HUES6 (cell line): ENCODE data around the gene HIVEP3.

Source experiments
- H3K27ac ChIP-seq: 2 replicates; pipeline ENCODE4 v1.7.0; 2013; ENCODE audit warnings: low read depth, mild to moderate bottlenecking, low read length, inconsistent platforms
- H3K27me3 ChIP-seq: 2 replicates; pipeline ENCODE4 v1.6.1; 2013; ENCODE audit warnings: low read length; ENCODE audit not compliant: control insufficient read depth, insufficient read depth
- H3K36me3 ChIP-seq: 2 replicates; pipeline ENCODE4 v1.6.1; 2013; ENCODE audit warnings: low read length; ENCODE audit not compliant: control insufficient read depth, insufficient read depth
- H3K4me1 ChIP-seq: 2 replicates; pipeline ENCODE4 v1.6.1; 2013; ENCODE audit warnings: low read length; ENCODE audit not compliant: control insufficient read depth, insufficient read depth
- H3K4me3 ChIP-seq: 2 replicates; pipeline ENCODE4 v1.5.1; 2013; ENCODE audit warnings: low read depth, low read length
- H3K9ac ChIP-seq: one replicate; pipeline ENCODE4 v1.6.1; 2013; ENCODE audit warnings: mild to moderate bottlenecking, low read length
- H3K9me3 ChIP-seq: 2 replicates; pipeline ENCODE4 v1.6.1; 2013; ENCODE audit warnings: low read depth, low read length; ENCODE audit not compliant: control insufficient read depth, insufficient read depth

The HIVEP3 gene

GRCh38 chr1:41874151-41874719 is 44.5 kb downstream of the HIVEP3 start:
- H3K9me3 ChIP-seq, result no peaks in the 10 kb centered on the region
- H3K4me1 ChIP-seq, result peaks cover 42% of the 10 kb centered on the region
- no peaks in the 10 kb centered on the region for H3K36me3 ChIP-seq
- no peak overlapping the region for H3K27ac ChIP-seq
- H3K9ac ChIP-seq, result no peak overlapping the region
- H3K27me3 ChIP-seq, result no peaks in the 10 kb centered on the region
- no peak overlapping the region for H3K4me3 ChIP-seq

- Histone ChIP-seq H3K27me3 (no peaks in the 10 kb centered on the region), H3K4me3 (no peak overlapping the region), H3K4me1 (peaks cover 39% of the 10 kb centered on the region), H3K36me3 (no peaks in the 10 kb centered on the region), H3K27ac (no peak overlapping the region), H3K9me3 (no peaks in the 10 kb centered on the region), H3K9ac (no peak overlapping the region)
Observed at GRCh38 chr1:41872074-41872473, 46.6 kb downstream of the HIVEP3 start.

- H3K4me1 ChIP-seq, result peaks cover 35% of the 10 kb centered on the region
- no peak overlapping the region for H3K4me3 ChIP-seq
- no peaks in the 10 kb centered on the region for H3K9me3 ChIP-seq
- no peaks in the 10 kb centered on the region for H3K36me3 ChIP-seq
- H3K9ac ChIP-seq, result no peak overlapping the region
- H3K27ac ChIP-seq, result no peak overlapping the region
- no peaks in the 10 kb centered on the region for H3K27me3 ChIP-seq
Observed at GRCh38 chr1:41870076-41870562, 48.6 kb downstream of the HIVEP3 start.

GRCh38 chr1:41868241-41868998 is 50.3 kb downstream of the HIVEP3 start:
- H3K4me1 ChIP-seq, result peaks cover 18% of the 10 kb centered on the region
- H3K27ac ChIP-seq, result no peak overlapping the region
- no peaks in the 10 kb centered on the region for H3K27me3 ChIP-seq
- H3K9ac ChIP-seq, result no peak overlapping the region
- no peaks in the 10 kb centered on the region for H3K9me3 ChIP-seq
- no peaks in the 10 kb centered on the region for H3K36me3 ChIP-seq
- no peak overlapping the region for H3K4me3 ChIP-seq

- Histone ChIP-seq H3K36me3 (no peaks in the 10 kb centered on the region), H3K9ac (no peak overlapping the region), H3K27ac (no peak overlapping the region), H3K4me3 (no peak overlapping the region), H3K9me3 (no peaks in the 10 kb centered on the region), H3K27me3 (no peaks in the 10 kb centered on the region), H3K4me1 (peaks cover 30% of the 10 kb centered on the region)
Observed at GRCh38 chr1:41866285-41866684, 52.4 kb downstream of the HIVEP3 start.

GRCh38 chr1:41864471-41865040 is 54.2 kb downstream of the HIVEP3 start:
- H3K4me3 ChIP-seq, result no peak overlapping the region
- no peaks in the 10 kb centered on the region for H3K36me3 ChIP-seq
- H3K9ac ChIP-seq, result no peak overlapping the region
- peaks cover 30% of the 10 kb centered on the region for H3K4me1 ChIP-seq
- H3K27ac ChIP-seq, result no peak overlapping the region
- no peaks in the 10 kb centered on the region for H3K9me3 ChIP-seq
- no peaks in the 10 kb centered on the region for H3K27me3 ChIP-seq

- Histone ChIP-seq H3K36me3 (no peaks in the 10 kb centered on the region), H3K27ac (no peak overlapping the region), H3K4me3 (no peak overlapping the region), H3K4me1 (peaks cover 26% of the 10 kb centered on the region), H3K9me3 (no peaks in the 10 kb centered on the region), H3K9ac (no peak overlapping the region), H3K27me3 (no peaks in the 10 kb centered on the region)
Observed at GRCh38 chr1:41863718-41864117, 55.0 kb downstream of the HIVEP3 start.

- Histone ChIP-seq H3K9ac (no peak overlapping the region), H3K36me3 (no peaks in the 10 kb centered on the region), H3K4me1 (peaks cover 26% of the 10 kb centered on the region), H3K9me3 (no peaks in the 10 kb centered on the region), H3K27me3 (no peaks in the 10 kb centered on the region), H3K4me3 (no peak overlapping the region), H3K27ac (no peak overlapping the region)
Observed at GRCh38 chr1:41862384-41863221, 56.1 kb downstream of the HIVEP3 start.

GRCh38 chr1:41861535-41862383 is 57.0 kb downstream of the HIVEP3 start:
- Histone ChIP-seq H3K27ac (no peak overlapping the region), H3K9me3 (no peaks in the 10 kb centered on the region), H3K27me3 (no peaks in the 10 kb centered on the region), H3K9ac (no peak overlapping the region), H3K36me3 (no peaks in the 10 kb centered on the region), H3K4me1 (peaks cover 26% of the 10 kb centered on the region), H3K4me3 (no peak overlapping the region)

- Histone ChIP-seq H3K9ac (no peak overlapping the region), H3K9me3 (no peaks in the 10 kb centered on the region), H3K27me3 (no peaks in the 10 kb centered on the region), H3K4me1 (peaks cover 26% of the 10 kb centered on the region), H3K36me3 (no peaks in the 10 kb centered on the region), H3K4me3 (no peak overlapping the region), H3K27ac (no peak overlapping the region)
Observed at GRCh38 chr1:41860771-41861170, 58.0 kb downstream of the HIVEP3 start.
